Right renal cortex interstitium (tissue), 3 donors: ENCODE measurements around the gene TRIAP1. TPM values are rescaled to one million over a fixed set of nuclear protein-coding genes. Genes with fewer than 3 reads are reported as not detected.

ENCODE experiments used
- DNase-seq, 3 donors: peaks; one replicate each; pipeline ENCODE4 v3.0.0-alpha.2; 2013; ENCODE audit warnings: low read depth in 3 of 3, low spot score in 2 of 3
- polyA plus RNA-seq, 3 donors: library from polyadenylated mRNA; unstranded; fragments of 120-200 nt; gene quantifications; one replicate each; pipeline ENCODE4 v1.2.1, GENCODE V29; 2013; ENCODE audit not compliant: insufficient read length in 3 of 3

TRIAP1 gene
- polyA plus RNA-seq, 3 donors, result 45.7 to 50.4 (median 49.2) TPM

GRCh38 chr12:120394483-120395367 is 51.5 kb downstream of the TRIAP1 start:
- no peak for DNase-seq

Other genes with a start within 250 kb of the TRIAP1 start
- 1,000 to 10,000 TPM; 2,811 to 3,069 (median 3,025) TPM for gene RPLP0, start 245.3 kb downstream of the TRIAP1 start, polyA plus RNA-seq
- 10 to 100 TPM; 52.8 to 58.9 (median 56.8) TPM for gene PXN, start 180.7 kb downstream of the TRIAP1 start, polyA plus RNA-seq
- not detected for gene RNU4-2, start 154.5 kb downstream of the TRIAP1 start, polyA plus RNA-seq
- gene RNU4-1, start 153.1 kb downstream of the TRIAP1 start, polyA plus RNA-seq, result not detected
- gene SIRT4, start 144.1 kb downstream of the TRIAP1 start, polyA plus RNA-seq, result 1 to 10 TPM; 4.2 to 5.8 (median 5.2) TPM
- under 1 TPM; 0.31 to 0.49 (median 0.40) TPM for gene PLA2G1B, start 118.6 kb downstream of the TRIAP1 start, polyA plus RNA-seq
- gene MSI1, start 77.2 kb downstream of the TRIAP1 start, polyA plus RNA-seq, result 10 to 100 TPM; 15.5 to 18.3 (median 15.8) TPM
- 100 to 1,000 TPM; 293 to 339 (median 323) TPM for gene COX6A1, start 8.3 kb downstream of the TRIAP1 start, polyA plus RNA-seq
- 10 to 100 TPM; 32.7 to 34.3 (median 33.9) TPM for gene GATC, start 60 bp upstream of the TRIAP1 start, polyA plus RNA-seq
- 100 to 1,000 TPM; 204 to 236 (median 228) TPM for gene SRSF9, start 23.4 kb upstream of the TRIAP1 start, polyA plus RNA-seq
- gene DYNLL1, start 49.7 kb upstream of the TRIAP1 start, polyA plus RNA-seq, result 100 to 1,000 TPM; 480 to 578 (median 536) TPM
- 10 to 100 TPM; 65.0 to 75.4 (median 68.3) TPM for gene COQ5, start 82.8 kb upstream of the TRIAP1 start, polyA plus RNA-seq
- 100 to 1,000 TPM; 237 to 303 (median 280) TPM for gene RNF10, start 88.0 kb upstream of the TRIAP1 start, polyA plus RNA-seq
- gene POP5, start 135.0 kb upstream of the TRIAP1 start, polyA plus RNA-seq, result 10 to 100 TPM; 45.9 to 54.5 (median 47.4) TPM
- 1 to 10 TPM; 5.6 to 6.4 (median 5.8) TPM for gene CABP1, start 194.2 kb upstream of the TRIAP1 start, polyA plus RNA-seq
- gene MLEC, start 240.8 kb upstream of the TRIAP1 start, polyA plus RNA-seq, result 100 to 1,000 TPM; 177 to 191 (median 185) TPM